ENCODE data around the gene STK32C.

STK32C gene

DNA sequence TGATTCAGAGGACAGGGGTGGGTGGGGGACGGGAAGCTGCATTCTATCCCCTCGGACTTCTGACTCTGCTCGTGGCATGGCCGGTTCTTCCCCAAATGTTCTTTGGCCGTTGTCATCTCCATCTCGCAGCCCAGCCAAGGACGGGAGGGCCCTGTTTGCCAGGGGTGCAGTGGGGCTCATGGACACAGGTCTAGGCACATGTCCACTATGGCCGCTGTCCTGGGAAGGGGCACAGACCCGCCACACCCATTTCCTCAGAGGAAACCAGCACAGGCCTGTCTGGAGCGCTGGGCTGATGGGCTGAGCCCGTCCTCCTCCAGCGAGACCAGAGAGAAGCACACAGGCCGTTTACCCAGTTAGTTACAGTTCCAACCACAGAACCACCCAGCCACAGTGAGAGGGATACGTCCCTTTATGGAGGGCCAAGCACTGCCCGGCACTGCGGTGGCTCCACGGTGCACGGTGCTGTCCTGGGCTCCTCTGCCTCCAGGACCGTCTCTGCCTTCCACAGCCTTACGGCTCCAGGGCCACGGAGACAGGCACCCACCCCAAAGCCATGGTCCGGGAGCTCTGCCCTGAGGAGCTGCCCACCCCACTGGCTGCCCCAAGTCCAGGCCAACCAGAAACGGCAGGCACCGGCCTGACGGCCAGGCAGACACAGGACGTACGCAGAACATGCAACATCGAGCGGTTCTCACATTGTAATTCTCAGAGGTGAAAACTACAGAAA lies 100.8 kb downstream of the STK32C start:
- no peak for DNase-seq

DNA sequence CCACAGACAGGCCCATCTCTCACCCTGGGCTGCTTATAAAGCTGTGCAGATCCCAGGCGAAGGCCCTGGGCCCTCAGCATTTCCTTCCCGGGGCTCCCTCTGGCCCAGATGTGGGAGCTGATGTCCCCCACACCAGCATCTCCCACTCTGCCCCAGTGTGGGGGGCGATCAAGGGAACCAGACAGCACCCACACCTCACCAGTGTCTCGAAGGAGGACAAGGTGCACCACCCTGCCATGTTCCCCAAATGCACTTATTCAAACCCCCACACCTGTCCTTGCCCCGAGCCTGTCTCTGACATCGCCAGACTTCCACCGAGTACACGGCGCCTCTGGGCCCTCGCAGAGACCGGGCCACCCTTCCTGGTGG lies 101.4 kb downstream of the STK32C start:
- DNase-seq: no peak

GRCh38 chr10:132205650-132206376 lies 101.9 kb downstream of the STK32C start:
- DNase-seq: no peak

- DNase-seq: no peak
Observed at GRCh38 chr10:132204781-132205473, 102.8 kb downstream of the STK32C start.

DNA sequence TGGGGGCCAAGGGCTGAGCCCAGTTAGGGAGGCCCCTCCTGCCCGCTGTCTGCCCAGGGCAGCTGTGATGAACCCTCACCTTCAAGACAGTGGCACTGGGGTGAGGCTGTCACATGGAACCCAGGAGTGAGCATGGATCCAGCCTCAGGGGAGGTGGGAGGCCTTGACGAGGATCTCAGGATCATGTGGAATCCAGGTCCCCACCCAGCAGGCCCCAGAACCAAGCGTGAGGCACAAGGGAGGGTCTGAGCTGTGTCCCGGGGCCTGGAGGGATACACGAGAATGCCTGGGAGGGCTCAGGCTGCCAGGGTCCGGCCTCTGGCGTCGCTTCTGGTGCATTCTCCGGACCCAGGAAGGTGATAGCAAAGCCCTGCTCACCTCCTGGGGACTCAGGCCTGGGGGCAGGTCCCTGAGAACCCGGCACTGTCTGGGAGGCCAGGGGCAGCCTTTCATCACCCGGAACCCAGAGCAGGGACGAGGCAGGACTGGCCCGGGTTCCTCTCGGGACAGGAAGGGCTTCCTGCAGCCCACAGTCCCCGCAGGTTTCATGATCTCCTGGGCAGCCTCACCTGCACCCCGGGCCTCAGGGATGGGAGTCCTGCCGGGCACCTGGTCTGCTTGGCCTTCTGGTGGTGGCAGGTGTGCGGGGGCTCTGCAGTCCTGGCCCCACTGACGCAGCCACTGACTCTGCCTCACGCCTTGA lies 103.5 kb downstream of the STK32C start:
- no peak for DNase-seq

- no peak for DNase-seq
Observed at GRCh38 chr10:132203256-132204077, 104.3 kb downstream of the STK32C start.

- no peak for DNase-seq
Observed at GRCh38 chr10:132202070-132202970, 105.4 kb downstream of the STK32C start.

- DNase-seq: no peak
Observed at GRCh38 chr10:132201111-132201969, 106.4 kb downstream of the STK32C start.

DNA sequence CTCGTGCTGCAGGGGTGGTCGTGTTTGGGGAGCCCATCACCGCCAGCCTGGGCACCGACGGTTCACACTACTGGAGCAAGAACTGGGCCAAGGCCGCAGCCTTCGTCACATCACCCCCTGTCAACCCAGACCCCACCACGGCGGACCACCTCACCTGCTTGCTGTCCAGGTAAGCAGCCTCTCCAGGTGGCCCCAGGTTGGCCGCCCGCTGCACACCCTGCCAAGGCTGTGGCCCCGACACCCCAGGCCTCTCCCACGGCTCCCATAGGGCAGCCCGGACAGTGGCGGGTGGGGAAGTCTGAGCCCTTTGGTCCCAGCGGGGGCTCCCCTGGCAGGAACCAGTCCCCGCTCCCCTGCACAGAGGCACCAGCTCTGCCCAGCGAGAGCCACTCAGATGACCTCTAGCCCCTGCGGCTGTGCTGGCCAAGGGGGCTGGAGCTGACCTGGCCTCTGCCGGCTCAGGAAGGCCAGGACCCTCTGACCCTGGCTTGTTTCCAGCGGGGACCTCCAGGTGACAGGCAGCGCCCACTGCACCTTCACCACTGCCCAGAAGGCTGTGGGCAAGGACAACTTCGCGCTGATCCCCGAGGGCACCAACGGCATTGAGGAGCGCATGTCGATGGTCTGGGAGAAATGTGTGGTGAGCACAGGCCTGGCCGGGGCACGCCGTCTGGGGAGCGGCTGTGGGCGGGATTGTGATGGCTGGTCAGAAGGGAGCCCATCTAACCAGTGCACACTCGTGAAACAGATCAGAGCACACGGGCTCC lies 107.2 kb downstream of the STK32C start:
- DNase-seq: no peak

DNA sequence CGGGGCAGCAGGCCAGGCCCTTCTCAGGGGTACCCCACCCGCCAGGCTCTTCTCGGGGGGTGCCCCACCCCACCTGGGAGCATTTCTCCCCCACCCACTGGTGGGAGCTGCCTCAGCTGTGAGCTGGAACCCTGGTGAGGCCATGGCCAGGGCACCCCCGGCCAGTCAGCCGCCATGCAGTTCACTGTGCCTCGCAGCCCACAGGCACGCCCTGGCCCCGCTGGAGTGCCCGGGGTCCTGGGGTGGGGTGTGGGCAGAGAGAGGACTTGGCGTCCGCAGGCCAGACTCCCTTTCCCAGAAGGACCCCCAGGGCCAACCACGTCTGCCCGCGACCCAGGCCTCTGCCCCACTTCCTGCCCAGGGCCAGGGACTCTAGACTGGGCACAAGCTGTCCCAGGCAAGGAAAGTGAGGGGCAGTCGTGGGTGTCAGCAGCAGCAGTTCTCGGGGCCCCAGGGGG lies 107.9 kb downstream of the STK32C start:
- no peak for DNase-seq

- no peak for DNase-seq
Observed at GRCh38 chr10:132199268-132199853, 108.4 kb downstream of the STK32C start.

GRCh38 chr10:132198381-132199181 lies 109.2 kb downstream of the STK32C start:
- no peak for DNase-seq

- no peak for DNase-seq
Observed at GRCh38 chr10:132198068-132198370, 109.7 kb downstream of the STK32C start.

DNA sequence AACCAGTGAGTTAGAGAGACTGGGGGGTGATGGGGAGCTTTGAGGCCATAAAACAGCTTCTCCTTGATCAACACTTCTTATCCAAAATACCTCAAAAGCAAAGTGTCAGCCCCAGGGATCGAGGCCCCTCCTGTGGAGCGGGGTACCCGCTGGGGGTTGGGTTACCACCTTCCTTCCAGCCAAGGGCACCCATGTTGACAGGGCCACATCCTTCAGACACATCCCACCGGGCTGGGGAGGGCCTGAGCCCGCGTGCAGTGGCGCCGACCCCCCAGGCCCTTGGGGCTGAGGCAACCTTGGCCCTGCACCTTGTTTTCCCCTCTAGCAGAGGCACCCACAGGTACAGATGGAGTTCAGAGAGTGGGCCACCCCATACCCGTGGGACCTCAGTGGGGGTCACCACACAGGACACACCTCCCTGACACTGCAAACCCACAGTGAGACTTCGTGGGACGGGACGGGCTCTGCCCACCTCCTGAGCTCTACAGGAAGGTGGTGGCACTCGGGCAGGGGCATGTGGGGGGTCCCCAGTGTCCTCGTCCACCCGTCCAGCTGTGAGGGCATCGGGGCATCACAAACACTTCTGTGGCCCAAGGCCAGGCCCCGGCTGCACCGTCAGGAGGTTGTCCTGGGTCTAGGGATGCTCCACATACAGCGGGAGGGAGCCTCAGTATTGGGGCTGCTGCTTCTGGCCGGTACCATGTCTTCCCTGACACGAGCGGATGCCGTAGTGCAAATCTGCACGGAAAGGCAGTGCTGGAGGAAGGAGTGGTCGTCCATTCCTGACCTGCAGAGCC lies 110.3 kb downstream of the STK32C start:
- DNase-seq: no peak

GRCh38 chr10:132196178-132197113 lies 111.3 kb downstream of the STK32C start:
- DNase-seq: no peak

DNA sequence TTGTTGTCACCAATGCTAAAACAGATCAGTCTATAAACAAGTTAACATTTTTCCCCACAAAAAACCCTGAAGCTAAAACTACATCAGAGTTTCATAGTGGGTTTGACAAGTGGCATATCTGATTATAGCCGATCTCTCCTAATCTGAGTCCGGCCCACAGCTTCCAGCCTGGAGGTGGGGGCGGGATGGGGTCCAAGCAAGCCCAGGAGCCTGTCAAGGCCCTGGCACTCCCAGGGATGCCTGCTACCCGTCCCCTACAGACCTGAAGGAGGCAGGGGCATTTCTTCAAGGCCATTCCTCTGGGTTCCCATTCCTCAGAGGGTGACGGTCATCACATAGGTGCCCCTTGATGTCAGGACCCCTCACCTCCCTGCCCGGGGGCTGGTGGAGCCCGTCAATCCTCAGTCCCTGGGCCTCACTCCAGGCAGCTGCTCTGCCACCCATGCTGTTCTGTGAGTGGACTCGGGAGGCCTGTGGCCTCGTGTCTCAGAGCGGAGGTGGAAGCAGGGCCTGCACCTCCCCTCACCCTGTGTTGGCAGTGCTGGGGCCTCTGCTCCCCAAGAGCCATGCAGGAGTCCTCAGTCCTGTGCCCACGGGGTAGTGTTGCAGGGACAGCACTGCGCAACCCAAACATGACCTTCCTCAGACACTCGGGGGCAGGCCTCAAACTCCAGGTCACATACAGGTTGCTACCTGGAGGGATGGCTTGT lies 112.2 kb downstream of the STK32C start:
- no peak for DNase-seq

Data from NCI-H1105 (cell line).